COLO668 (cell line): ENCODE results near the gene ELN.
A peak's percentile ranks its signal among the peaks of the same experiment; 100 is the strongest.
"Not testable (repeated sequence)": the region's sequence is repeated elsewhere in the genome, so short reads cannot be mapped to it uniquely, and the experiment has no call there.

Source experiments
- DNase-seq: peaks from one replicate; lab custom pipeline; 2025; ENCODE audit not compliant: unreplicated experiment; lab: John Stamatoyannopoulos, UW

ELN gene

DNA sequence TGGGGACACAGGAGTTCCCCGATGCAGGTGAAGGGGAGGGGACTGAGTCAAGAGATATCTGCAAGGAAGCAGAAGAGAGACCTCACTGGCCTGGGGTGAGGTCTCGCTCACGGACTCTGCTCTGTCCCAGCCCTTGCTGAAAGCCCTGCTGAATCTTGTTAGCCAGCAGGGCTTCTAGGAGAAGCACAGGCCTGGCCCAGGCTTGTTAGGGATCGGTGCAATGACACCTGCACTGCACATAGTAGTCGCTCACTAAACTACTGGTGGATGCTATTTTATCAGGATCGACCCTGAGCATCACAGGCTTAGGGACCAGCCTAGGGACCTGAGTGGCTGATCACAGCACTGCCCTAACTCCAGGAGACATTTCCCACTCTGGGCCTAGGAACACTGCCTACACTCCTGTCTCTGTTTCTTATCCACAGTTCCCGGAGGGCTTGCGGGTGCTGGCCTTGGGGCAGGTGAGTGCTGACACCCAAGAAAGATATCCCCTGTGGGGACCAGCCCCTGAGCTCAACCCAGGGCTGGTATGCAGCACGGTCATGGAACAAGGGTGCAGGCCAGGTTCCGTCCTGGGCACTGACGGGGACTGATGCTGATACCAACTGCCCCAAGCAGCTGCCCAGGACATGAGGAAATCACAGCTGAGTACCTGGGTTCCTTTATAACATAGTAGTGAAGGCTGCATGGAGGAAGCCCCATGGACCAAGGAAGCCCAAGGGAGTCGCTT lies 13.0 kb downstream of the ELN start:
- no peak for DNase-seq

DNA sequence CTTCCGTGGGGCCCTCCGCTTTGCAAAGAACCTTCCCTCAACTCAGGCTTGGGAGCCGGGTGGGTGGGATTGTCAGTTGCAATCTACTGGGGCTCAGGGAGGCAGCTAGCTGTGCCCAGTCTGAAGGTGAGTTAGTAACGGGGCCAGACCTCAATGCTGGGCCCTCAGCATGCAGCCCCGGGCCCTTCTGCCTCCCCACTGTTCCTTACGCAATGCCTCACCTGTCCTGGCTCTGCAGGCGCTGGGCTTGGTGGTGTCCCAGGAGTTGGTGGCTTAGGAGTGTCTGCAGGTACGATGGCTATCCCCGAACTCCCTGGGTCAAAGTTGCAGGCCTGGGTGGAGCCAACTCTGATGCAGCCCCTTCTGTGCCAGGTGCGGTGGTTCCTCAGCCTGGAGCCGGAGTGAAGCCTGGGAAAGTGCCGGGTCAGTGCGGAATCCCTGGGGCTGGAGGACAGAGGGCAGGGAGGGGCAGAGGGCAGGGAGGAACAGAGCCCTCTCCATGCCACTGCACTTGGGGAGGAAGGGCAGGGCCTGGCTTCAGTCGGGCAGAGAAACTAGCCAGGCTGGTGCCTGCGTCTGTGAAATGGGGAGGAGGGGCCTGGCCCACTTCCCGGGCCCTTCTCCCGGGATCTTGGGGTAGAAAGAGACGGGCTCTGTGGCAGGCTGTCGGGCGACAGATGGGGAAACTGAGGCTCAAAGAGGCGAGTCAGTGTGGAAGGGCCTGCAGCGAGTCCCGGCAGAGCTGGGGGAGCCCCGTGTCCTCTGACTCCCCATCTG lies 15.0 kb downstream of the ELN start:
- peak; percentile 38 for DNase-seq

DNA sequence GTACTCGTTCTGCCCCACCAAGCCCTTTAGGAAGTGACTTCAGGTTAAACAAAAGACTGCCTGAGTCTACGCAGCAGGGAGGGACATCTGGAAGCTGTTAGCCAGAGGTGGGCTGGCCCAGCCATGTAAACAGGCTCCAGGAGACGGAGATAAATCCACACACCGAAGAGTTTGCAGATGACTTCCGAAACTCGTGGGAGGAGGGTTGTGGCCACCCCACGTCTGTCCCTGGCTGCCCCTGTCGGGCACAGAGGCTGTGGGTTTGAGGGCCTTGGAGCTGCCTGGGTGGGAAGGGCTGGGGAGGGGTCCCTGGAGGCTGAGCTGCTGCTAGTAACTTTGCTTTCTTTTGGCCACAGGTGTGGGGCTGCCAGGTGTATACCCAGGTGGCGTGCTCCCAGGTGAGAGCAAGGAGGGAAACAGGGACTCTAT lies 15.6 kb downstream of the ELN start:
- DNase-seq = peak; percentile 63

DNA sequence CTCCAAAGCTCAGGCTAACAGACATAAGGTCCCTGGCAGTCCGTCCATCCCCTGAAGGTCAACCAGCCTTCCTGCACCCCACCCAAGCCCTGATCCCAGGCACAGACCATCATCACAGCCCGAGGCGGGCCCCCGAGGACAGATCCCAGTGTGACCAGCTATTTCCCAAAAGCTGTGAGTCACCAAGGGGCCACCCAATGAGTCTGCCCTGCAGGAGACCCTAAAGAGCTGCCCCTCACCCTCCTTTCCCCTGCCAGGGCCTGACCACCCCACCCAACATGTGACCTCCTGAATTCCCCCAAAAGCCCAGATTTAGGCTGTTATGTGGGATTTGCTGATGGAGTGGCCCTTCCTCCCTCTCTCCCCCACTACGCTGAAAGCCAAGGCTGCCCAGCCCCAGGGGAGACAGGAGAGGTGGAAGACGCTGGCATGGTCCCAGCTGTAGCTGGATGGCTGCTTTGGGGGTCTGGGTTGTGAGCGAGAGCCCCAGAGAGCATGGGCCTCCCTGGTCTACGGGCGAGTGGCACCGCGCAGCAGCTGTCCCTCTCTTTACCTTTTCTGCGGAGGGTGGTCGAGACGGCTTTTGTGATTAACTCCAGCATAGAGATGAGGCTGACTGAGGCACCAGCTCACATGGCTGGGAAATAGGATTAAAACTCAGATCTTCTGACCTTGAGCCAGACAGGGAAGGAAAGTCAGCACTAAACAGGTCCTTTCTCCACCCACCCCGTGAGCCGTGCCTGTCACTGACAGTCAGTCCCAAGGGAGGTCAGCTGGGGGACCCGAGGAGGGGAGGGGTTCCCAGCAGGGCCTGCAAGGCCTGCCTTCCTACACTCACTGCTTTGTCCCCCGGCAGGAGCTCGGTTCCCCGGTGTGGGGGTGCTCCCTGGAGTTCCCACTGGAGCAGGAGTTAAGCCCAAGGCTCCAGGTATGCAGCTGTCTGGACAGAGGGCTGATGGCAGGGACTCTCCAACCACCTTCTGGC lies 16.7 kb downstream of the ELN start:
- no peak for DNase-seq

DNA sequence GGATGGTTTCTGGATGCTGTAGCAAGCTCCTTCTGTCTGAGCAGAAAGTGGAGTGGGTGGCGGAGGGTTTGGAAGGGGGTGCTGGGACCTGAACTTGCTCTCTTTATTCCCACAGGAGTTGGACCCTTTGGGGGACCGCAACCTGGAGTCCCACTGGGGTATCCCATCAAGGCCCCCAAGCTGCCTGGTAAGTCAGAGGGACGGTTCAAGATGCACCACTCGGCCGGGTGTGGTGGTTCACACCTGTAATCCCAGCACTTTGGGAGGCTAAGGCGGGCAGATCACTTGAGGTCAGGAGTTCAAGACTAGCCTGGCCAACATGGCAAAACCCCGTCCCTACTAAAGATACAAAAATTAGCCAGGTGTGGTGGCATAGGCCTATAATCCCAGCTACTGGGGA lies 18.6 kb downstream of the ELN start:
- DNase-seq = not testable (repeated sequence)

DNA sequence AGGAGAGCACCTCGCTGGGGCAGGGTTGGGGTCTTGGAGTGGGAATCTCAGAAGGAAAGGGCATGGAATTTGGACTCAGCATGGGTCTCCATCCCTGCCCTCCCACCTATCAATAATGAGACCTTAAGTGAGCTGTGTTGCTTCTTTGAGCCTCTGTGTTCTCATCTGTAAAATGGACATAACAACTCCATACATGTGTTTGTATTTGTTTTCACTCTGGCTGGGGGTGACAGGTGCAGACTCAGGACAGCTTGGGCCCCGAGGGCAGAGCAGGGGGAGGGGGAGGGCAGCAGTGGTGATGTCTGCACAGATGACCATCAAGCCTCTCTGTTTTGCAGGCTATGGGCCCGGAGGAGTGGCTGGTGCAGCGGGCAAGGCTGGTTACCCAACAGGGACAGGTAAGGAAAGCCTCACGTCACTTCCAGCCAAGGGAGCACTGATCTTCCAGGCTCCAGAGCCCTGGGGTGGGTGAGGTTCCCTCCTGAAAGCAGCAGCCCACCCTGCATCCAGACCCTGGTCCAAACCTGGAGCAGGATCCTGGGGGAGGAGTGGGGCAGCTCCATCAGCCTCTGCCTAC lies 19.9 kb downstream of the ELN start:
- DNase-seq = no peak

DNA sequence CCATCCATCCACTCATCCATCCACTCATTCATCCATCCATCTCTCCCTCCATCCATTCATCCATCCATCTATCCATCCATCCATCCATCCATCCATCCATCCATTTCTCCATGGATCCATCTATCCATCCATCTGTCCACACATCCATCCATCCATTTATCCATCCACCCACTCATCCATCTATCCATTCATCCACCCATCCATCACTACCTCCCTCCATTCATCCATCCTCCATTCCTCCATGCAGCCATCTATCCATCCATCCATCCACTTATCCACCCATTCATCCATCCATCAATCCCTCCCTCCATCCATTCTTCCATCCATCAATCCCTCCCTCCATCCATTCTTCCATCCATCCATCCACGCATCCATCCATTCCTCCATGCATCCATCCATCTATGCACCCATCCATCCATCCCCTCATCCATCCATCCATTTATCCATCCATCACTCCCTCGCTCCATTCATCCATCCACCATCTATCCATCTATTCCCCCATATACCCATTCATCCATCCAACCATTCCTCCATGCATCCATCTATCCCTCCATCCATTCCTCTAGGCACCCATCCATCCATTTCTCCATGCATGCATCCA lies 21.1 kb downstream of the ELN start:
- no peak for DNase-seq

DNA sequence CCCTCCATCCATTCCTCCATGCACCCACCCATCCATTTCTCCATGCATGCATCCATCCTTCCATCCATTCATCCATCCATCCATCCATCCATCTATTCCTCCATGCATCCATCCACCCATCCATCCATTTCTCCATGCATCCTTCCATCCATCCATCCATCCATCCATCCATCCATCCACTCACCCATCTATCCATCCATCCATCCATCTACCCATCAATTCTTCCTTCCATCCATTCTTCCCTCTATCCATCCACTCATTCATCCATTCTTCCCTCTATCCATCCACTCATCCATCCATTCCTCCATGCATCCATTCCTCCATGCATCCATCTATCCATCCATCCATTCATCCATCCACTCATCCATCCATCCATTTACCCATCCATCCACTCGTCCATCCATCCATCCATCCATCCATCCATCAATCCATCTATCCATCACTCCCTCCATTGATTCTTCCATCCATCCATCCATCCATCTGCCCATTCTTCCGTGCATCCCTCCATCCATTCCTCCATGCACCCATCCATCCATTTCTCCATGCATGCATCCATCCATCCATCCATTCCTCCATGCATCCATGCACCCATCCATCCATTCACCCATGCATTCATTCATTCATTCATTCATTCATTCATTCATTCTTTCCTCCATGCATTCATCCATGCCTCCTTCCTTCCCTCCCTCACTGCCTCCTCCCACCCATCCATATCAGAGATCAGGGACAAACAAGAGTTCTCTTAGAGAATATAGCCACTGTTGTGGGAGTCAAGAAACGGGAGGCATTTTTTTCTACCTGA lies 22.2 kb downstream of the ELN start:
- DNase-seq = no peak

DNA sequence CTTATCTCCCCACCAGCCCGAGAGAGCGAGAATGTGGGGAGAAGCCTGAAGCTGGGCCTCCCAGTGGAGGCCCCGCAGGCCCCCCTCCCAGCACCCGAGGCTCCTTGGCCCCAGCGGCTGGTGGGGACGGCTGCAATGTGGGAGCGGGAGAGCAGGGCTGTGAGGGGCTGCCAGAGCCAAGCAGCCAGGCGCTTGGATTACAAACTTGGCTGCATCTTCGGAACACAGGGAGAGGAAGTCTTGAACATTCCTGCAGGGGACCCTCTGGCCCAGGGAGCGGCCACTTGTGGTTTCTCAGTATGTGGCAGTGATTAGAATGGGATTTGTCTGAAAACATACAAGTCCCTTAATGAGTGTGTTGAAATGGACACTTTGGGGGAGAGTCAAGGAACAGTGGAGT lies 23.2 kb downstream of the ELN start:
- DNase-seq = no peak

DNA sequence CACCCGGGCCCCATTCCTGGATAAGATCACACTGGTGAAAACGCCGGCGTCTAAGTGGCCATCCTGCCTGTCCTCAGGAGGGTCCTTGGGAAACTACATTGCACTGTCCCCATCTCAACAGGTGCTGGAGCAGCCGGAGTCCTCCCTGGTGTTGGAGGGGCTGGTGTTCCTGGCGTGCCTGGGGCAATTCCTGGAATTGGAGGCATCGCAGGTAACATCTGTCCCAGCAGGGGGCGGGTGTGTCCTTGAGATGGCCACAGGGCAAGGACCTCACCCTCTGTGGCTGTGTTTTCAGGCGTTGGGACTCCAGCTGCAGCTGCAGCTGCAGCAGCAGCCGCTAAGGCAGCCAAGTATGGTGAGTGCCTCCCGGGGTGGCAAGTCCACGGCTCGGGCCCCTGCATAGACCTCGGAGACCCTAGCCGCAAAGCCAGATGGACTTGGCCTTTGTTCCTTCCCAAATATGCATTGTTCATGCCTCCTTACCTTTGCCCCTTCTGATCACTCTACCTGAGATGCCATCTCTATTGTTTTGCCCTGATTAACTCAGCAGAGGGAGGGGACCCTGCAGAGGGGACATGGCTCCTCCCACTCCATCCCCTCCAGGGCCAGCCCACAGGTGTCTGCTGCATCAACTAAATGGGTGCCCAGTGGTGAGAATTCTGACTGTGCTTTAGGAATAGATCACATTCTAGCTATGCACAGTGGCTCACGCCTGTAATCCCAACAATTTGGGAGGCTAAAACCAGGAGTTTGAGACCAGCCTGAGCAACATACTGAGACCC lies 23.8 kb downstream of the ELN start:
- peak; percentile 71 for DNase-seq

DNA sequence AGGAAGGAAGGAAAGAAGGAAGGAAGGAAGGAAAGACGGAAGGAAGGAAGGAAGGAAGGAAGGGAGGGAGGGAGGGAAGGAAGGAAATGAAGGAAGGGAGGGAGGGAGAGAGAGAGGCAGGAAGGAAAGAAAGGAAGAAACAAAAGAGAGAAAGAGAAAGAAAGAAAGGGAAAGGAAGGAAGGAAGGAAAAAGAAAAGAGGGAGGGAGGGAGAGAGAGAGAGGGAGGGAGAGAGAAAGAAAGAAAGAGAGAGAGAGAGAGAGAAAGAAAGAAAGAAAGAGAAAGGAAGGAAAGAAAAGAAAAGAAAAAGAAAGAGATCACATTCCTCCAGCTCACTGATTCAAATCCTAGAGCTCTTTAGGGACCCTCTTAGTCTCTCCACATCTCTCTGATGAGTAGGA lies 24.7 kb downstream of the ELN start:
- DNase-seq = no peak

DNA sequence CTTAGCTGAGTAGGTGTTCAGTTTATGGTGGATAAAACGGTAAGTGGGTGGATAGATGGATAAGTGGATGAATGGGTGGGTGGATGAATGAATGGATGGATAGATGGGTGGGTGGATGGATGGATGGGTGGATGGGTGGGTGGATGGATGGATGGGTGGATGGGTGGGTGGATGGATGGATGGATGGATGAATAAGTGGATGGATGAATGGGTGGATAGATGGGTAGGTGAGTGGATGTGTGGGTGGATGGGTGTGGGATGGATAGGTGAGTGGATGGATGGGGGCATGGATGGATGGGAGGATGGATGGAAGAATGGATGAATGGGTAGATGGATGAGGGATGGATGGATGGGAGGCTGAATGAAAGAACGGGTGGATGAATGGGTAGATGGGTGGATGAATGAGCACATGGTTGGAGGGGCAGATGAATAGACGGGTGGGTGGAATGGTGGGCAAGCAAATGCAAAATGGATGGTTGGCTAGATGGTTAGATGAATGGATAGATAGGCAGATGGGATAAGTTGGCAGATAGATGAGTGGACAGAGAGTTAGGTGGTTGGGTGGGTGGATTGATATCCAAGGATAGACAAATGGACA lies 25.7 kb downstream of the ELN start:
- no peak for DNase-seq

DNA sequence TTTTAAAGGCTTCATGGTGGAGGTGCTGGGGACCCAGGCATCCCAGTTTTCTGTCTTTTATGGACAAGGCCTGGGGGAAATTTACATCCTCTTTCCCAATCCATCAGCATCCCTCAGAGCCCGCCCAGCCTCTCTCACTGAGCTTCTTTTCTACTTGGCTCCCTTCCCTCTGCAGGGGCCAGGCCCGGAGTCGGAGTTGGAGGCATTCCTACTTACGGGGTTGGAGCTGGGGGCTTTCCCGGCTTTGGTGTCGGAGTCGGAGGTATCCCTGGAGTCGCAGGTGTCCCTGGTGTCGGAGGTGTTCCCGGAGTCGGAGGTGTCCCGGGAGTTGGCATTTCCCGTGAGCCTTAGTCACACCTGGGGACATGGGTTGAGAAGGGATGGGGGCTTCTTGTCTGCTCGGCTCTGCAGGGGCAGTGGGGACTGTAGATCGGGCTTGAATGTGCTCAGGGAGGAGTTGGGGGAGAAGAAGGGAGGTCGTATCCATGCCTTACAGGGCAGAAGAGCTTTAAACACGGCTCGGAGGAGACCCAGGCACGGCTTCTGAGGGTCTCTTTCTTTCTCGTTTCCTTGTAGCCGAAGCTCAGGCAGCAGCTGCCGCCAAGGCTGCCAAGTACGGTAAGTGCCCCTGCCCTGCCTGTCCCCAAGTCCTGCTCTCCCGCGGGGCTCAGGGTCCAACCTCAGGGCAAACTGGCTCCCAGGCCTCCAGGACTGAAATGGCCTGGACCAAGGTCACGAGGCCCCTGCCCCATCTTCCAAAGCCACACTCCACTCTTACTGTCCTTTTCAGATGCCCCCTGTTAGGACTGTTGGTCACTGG lies 28.3 kb downstream of the ELN start:
- no peak for DNase-seq

DNA sequence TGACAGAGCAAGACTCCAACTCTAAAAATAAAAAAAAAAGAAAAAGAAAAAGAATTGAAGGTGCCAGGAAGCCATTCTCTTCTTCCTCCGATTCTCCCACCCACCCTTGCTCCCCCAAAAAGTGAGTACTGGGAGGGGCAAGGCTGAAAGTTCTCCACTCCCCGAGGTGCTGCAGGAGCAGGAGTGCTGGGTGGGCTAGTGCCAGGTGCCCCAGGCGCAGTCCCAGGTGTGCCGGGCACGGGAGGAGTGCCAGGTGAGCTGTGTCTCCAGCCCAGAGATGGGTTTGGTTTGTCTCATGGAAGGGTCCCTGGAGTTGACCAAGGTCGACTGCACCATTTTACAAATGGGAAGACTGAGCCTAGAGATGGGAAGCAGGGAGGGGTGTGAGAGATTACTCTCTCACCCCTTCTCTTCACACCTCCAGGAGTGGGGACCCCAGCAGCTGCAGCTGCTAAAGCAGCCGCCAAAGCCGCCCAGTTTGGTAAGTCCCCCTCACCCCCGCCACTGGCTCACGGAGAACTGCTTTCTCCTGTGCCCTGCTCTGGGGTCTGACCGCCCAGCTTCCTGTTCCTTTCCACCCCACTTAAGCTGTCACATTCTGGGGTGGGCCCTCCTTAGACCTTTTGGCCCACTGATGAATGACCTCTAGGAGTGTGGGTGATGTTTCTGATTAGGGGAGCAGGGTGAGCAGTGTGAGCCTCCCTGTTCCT lies 29.4 kb downstream of the ELN start:
- no peak for DNase-seq

DNA sequence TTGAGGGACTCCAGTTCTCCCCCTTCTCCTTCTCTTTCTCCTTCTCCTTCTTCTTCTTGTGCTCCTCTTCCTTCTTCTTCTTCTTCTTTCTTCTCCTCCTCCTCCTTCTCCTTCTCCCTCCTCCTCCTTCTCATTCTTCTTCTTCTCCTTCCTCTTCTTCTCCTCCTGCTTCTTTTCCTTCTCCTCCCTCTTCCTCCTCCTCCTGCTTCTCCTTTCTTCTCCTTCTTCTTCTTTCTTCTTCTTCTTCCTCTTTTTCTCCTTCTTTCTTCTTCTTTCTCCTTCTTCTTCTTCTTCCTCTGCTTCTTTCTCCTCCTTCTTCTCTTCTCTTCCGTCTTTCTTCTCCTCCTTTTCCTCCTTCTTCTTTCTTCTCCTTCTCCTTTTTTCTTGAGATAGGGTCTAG lies 30.0 kb downstream of the ELN start:
- DNase-seq = no peak

DNA sequence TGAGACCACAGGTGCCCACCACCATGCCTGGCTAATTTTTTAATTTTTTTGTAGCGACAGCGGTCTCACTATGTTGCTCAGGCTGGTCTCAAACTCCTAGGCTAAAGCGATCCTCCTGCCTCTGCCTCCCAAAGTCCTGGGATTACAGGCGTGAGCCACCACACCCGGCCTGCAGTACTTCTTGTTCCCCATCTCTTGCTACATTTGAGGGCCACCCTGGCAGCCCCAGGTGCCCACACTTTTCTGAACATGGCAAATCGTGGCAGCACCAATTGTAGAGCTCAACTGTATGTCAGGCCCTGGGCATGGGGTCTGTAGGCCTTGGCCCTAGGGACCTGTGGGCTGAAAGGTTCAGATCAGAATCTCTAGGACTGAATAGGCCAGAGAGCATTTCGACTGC lies 30.5 kb downstream of the ELN start:
- DNase-seq = no peak

DNA sequence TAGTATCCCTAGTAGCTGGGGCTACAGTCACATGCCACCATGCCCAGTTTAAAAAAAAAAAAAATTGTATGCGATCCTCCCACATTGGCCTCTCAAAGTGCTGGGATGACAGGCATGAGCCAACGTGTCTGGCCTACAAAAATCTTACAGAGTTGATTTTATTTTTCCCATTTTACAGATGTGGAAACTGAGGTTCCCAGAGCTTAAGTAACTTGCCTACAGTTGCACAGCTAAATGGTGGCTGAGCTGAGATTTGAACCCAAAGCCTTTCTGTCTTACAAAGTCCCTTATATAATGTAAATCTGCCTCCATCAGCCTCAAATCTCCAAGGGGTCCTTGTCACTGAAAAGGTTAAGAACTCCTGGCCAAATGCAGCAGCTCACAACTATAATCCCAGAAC lies 31.1 kb downstream of the ELN start:
- DNase-seq = no peak
